Epithelial cell of esophagus (primary cell): Measurements from ENCODE around the gene PMFBP1.

Source experiments
- DNase-seq: peaks from one replicate; pipeline ENCODE4 v3.0.0; 2010; ENCODE audit warnings: low read depth
- H3K4me3 ChIP-seq: 2 replicates; pipeline ENCODE4 v1.5.1; 2011; ENCODE audit warnings: mild to moderate bottlenecking, low read length, control low read depth
- CTCF ChIP-seq: IDR thresholded peaks from 2 replicates; pipeline ENCODE4 v1.5.1; 2011; ENCODE audit warnings: low read depth, mild to moderate bottlenecking, low read length, control low read depth, inconsistent platforms; ENCODE audit not compliant: insufficient read depth; ENCODE audit errors: missing control alignments

The PMFBP1 gene

DNA sequence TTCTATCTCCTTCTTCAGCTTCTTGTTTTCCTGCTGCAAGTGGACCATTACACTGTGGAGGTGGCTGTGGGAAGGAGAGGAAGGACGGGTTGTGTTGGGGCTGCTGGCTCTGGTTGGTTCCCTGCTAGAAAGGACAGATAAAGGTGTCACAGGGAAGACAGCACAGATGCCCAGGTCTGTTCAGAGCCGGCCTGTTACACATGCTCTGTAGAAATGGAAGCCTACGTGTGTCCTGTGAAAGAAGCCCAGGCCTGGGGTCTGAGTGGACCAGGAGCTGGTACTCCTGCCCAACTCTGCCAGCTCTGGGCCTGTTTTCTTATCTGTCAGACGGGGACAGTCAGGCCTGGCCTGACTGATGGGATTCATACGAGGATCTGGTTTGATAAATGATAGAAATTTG, 51.9 kb downstream of the PMFBP1 start:
- H3K4me3 ChIP-seq: no peak overlapping the region
- no peak for TF ChIP-seq CTCF
- DNase-seq: no peak

GRCh38 chr16:72113616-72113945, 58.4 kb downstream of the PMFBP1 start:
- TF ChIP-seq CTCF: no peak
- no peak for DNase-seq
- H3K4me3 ChIP-seq: no peak overlapping the region

DNA sequence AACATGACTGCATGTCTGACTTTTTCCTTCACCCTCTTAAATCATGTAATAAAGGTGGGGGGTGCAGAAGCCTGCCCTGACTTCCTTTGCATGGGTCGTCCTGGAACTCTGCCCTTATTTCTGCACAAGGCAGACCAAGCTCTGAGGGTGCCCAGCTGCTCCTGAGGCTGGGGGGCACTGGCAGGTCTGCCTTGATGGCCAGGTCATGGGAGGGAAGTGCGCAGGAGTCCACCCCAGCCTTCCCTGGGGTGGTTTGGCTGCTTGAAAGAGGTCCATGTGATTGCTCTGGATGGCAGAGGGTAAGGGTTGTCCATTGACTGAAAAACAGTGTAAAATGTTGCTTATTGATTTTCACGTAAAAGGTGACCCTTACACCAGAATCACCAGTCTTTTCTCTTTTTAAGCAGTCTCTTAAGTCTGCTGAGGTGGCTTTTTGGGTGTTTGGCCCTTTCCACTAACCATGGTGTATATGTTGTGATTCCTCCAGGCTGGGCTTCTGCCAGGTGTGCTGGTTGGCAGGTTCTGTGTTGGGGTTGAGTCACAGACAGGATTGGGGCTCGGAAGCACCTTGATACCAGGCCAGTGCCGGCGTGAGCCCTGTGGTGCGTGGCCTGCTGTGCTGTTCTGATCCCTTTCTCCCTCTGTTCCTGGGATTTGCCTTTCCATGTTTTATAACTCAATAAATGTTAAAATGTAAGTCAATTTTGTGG, 58.9 kb downstream of the PMFBP1 start:
- DNase-seq: peak; percentile 33
- H3K4me3 ChIP-seq: no peak overlapping the region
- no peak for TF ChIP-seq CTCF

- H3K4me3 ChIP-seq: no peak overlapping the region
- no peak for TF ChIP-seq CTCF
- DNase-seq: no peak
Observed at GRCh38 chr16:72112452-72112792, 59.5 kb downstream of the PMFBP1 start.

- DNase-seq: no peak
- no peak for TF ChIP-seq CTCF
- H3K4me3 ChIP-seq: no peak overlapping the region
Observed at GRCh38 chr16:72111657-72112451, 60.1 kb downstream of the PMFBP1 start.

DNA sequence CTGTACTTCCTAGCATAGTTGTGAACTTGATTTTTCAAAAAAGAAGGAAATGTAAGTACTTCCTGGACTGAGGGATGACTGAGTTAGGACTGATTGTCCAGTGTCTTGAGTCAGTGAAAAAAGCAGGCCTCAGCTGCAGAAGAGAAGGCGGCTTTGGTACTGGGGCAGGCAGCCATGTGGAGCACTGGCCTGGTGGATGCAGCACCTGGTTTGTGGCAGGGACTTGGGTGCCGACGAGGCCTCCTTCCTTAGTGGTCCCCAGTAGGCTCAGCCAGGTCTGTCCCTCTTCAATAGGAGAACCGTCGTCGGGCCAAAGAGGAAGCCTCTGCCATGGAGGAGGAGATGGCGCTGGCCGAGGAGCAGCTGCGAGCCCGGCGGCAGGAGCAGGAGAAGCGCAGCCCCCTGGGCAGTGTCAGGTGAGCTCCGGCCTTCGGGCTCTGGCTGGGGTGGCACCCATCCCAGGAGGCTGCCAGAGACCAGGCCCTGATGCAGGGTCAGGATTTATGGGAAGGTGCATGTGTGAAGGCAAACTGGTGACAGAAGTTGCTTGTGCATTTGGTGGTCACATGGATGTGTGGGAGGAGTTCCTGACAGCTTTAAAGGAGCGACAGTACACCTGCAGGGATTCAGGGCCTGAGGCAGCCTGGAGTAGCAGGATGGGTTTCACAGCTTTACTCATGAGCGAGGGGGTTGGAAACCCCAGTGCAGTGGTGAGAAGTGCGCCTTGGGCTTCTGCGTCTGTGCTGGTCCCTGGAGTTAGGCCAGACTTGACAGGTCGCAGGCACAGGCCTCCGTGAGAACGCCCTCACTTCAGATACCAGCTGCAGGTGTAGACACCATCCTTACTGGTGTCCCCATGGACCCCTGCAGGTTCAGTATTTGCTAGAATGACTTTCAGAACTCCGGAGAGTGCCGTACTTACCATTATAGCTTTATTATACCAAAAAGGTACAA, 61.0 kb downstream of the PMFBP1 start:
- no peak overlapping the region for H3K4me3 ChIP-seq
- DNase-seq: no peak
- no peak for TF ChIP-seq CTCF
